Breast epithelium (tissue), 4 donors: ENCODE measurements around the gene CYP4F3. TPM values are rescaled to one million over a fixed set of nuclear protein-coding genes. Genes with fewer than 3 reads are reported as not detected.

Experiments
- DNase-seq, 2 donors: peaks; one replicate each; pipeline ENCODE4 v3.0.0-alpha.2; 2019; ENCODE audit warnings: low spot score in 2 of 2
- H3K27ac ChIP-seq, 2 donors: fragments of 200-600 bp; sonication (generic) in 1 of 2; one replicate each; pipeline ENCODE4 v1.5.1; 2016 to 2019; ENCODE audit warnings: mild to moderate bottlenecking in 1 of 2
- H3K27me3 ChIP-seq, 2 donors: fragments of 200-600 bp; sonication (generic) in 1 of 2; one replicate each; pipeline versions ENCODE4 v1.5.1 to v1.6.0; 2017 to 2019; ENCODE audit warnings: control low read depth in 1 of 2, mild to moderate bottlenecking in 1 of 2
- H3K36me3 ChIP-seq: fragments of 200-600 bp; one replicate; pipeline ENCODE4 v1.5.1; 2019
- H3K4me1 ChIP-seq, 2 donors: fragments of 200-600 bp; sonication (generic); one replicate each; pipeline ENCODE4 v1.5.1; 2016 to 2019; ENCODE audit warnings: control low read depth in 1 of 2
- H3K4me3 ChIP-seq, 3 donors: fragments of 200-600 bp; sonication (generic); 1 replicate in 2 of 3; 2 replicates in 1 of 3; pipeline ENCODE4 v1.5.1; 2016 to 2019; ENCODE audit warnings: mild to moderate bottlenecking in 3 of 3, moderate library complexity in 2 of 3
- H3K9me3 ChIP-seq, 2 donors: fragments of 200-600 bp; sonication (generic) in 1 of 2; one replicate each; pipeline ENCODE4 v1.5.1; 2016 to 2019; ENCODE audit warnings: control low read depth in 1 of 2
- POLR2A ChIP-seq: fragments of 450-650 bp; IDR thresholded peaks from one replicate; pipeline ENCODE4 v1.6.1; 2016; ENCODE audit warnings: antibody characterized with exemption, mild to moderate bottlenecking, moderate library complexity
- POLR2AphosphoS5 ChIP-seq, 3 donors: sonication (generic); formaldehyde crosslinking; IDR thresholded peaks; one replicate each; pipeline ENCODE4 v1.6.1; 2017; ENCODE audit warnings: antibody characterized with exemption in 3 of 3
- intact Hi-C: fragments of 100-400 bp; cut with DNase I; formaldehyde crosslinking; loops from one replicate; pipeline ENCODE4 v1.15.1; 2023; ENCODE audit warnings: low total_unique reads
- total RNA-seq, 3 donors: library from RNA; depleted of rRNA; stranded (reverse); fragments of >200 nt; gene quantifications; one replicate each; pipeline ENCODE4 v1.1.0, GENCODE V29; 2016
- TF ChIP-seq, protein P1 (sequence below), 3 donors: fragments of 450-650 bp; IDR thresholded peaks; one replicate each; pipeline ENCODE4 v1.5.1; 2016 to 2017; ENCODE audit warnings: antibody characterized with exemption in 3 of 3, mild to moderate bottlenecking in 3 of 3, moderate library complexity in 3 of 3

Gene CYP4F3
- total RNA-seq, 3 donors from 2014 or later, result 0.16 to 0.44 TPM; not detected in 1

DNA sequence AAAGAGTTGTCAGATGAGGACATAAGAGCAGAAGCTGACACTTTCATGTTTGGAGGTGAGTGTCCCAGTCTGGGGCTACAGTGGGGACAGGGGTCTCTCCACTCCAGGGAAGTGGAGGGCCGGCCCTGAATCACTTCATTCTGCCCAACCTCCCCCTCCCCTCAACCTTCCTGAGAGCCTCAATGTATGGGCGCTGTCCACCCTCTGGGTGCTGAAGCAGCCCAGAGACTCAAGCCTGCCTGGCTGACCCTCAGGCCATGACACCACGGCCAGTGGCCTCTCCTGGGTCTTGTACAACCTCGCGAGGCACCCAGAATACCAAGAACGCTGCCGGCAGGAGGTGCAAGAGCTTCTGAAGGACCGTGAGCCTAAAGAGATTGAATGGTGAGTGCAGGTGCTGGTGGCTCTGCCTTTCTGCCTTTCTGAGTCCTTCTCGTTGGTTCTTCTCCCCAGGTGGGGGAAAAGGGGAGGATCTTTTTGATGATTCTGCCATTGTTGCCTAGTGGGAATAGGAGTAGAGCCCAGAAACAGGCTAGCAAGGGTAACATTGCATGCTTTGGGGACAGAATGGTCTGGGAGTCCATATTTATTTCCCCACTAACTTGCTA lies 16.9 kb upstream of the CYP4F3 start:
- no peaks in the 10 kb centered on the region for H3K9me3 ChIP-seq
- H3K4me3 ChIP-seq, result no peak overlapping the region
- no peaks in the 10 kb centered on the region for H3K36me3 ChIP-seq
- H3K27ac ChIP-seq, result no peak overlapping the region
- DNase-seq, result no peak
- intact Hi-C loops, result no loop called here
- H3K4me1 ChIP-seq, result no peaks in the 10 kb centered on the region
- peaks cover 4 to 29% of the 10 kb centered on the region in 2 donors for H3K27me3 ChIP-seq
- no peak for TF ChIP-seq POLR2A
- TF ChIP-seq, protein P1, sequence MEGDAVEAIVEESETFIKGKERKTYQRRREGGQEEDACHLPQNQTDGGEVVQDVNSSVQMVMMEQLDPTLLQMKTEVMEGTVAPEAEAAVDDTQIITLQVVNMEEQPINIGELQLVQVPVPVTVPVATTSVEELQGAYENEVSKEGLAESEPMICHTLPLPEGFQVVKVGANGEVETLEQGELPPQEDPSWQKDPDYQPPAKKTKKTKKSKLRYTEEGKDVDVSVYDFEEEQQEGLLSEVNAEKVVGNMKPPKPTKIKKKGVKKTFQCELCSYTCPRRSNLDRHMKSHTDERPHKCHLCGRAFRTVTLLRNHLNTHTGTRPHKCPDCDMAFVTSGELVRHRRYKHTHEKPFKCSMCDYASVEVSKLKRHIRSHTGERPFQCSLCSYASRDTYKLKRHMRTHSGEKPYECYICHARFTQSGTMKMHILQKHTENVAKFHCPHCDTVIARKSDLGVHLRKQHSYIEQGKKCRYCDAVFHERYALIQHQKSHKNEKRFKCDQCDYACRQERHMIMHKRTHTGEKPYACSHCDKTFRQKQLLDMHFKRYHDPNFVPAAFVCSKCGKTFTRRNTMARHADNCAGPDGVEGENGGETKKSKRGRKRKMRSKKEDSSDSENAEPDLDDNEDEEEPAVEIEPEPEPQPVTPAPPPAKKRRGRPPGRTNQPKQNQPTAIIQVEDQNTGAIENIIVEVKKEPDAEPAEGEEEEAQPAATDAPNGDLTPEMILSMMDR (IDR thresholded peaks at IDR 0.05), result no peak
- TF ChIP-seq POLR2AphosphoS5 (IDR thresholded peaks at IDR 0.05), result no peak

DNA sequence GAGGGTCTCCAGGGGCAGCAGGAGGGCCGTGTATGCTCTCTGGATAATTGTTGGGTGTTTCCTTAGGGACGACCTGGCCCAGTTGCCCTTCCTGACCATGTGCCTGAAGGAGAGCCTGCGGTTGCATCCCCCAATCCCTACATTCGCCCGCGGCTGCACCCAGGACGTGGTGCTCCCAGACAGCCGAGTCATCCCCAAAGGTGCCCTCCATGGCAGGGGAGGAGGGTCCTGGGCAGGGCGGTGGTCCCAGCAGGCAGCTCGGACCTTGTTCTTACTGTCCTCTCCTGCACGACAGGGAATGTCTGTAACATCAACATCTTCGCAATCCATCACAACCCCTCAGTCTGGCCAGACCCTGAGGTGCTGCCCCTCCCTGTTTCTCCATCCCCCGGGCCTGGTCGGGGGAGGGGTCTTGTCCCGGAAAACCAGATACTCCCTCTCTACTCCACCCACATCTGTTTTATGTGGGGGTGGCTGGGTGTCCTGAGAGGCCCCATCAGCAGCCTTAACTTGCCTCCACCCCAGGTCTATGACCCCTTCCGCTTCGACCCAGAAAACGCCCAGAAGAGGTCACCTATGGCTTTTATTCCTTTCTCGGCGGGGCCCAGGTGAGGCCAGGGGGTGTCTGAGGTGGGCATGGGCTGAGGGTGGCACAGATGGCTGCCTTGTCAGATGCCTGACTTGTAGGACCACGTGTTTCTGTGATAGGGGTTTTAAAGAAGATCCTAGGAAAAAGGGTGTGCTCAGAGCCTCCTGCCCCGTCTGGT lies 12.3 kb upstream of the CYP4F3 start:
- H3K27ac ChIP-seq, result no peak overlapping the region
- TF ChIP-seq POLR2A (no peak), POLR2AphosphoS5 (IDR thresholded peaks at IDR 0.05) (no peak)
- TF ChIP-seq, protein P1 (IDR thresholded peaks at IDR 0.05), result no peak
- H3K4me3 ChIP-seq, result no peak overlapping the region
- H3K27me3 ChIP-seq, result peaks cover 4 to 15% of the 10 kb centered on the region in 2 donors
- no peaks in the 10 kb centered on the region for H3K4me1 ChIP-seq
- H3K36me3 ChIP-seq, result no peaks in the 10 kb centered on the region
- no peaks in the 10 kb centered on the region for H3K9me3 ChIP-seq
- intact Hi-C loops, result no loop called here
- no peak for DNase-seq

DNA sequence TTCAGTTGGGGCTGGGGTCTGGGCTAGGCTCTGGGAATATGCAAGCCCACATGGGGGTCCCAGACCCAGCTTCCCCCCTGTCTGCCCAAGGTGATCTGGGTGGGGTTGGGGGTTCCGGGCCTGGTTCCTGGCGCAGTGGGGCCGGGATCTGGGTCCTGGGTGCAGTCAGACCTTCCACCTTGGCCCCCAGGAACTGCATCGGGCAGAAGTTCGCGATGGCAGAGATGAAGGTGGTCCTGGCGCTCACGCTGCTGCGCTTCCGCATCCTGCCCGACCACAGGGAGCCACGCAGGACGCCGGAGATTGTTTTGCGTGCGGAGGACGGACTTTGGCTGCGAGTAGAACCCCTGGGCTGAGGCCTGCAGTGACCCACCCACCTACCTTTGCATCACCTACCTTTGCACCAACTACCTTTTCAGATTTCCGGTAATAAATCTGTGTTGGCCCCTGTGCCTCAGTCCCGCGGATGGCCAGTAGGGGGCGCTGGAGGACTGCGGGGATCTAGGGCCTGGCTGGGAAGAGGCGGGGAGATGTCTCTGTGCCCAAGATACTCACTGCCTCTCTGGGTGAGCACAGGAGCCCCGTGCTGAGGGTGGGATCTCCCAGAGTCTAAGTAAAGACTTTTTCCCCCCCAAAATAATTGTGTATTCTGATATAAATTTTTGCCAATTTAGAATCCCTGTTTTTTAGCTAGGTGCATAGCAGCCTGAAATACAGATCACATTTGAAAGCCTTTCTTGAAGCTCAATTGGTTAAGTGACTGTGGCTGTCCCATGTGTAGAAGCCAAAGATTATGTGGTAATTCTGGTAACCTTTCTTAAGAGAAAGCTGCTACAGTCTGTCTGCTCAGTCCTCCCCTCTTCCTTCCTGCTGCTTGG lies 11.5 kb upstream of the CYP4F3 start:
- H3K27ac ChIP-seq, result no peak overlapping the region
- TF ChIP-seq, protein P1 (IDR thresholded peaks at IDR 0.05), result peak; percentile 95 to 97 (median 96)
- TF ChIP-seq POLR2AphosphoS5 (IDR thresholded peaks at IDR 0.05), result no peak
- peaks cover 4 to 7% of the 10 kb centered on the region in 2 donors for H3K27me3 ChIP-seq
- intact Hi-C loops, result no loop called here
- peak; percentile 75 to 89 for DNase-seq
- H3K4me3 ChIP-seq, result peak overlapping the region in 2 of 3 donors; percentile 27 to 28
- H3K36me3 ChIP-seq, result no peaks in the 10 kb centered on the region
- no peaks in the 10 kb centered on the region for H3K4me1 ChIP-seq
- no peaks in the 10 kb centered on the region for H3K9me3 ChIP-seq

DNA sequence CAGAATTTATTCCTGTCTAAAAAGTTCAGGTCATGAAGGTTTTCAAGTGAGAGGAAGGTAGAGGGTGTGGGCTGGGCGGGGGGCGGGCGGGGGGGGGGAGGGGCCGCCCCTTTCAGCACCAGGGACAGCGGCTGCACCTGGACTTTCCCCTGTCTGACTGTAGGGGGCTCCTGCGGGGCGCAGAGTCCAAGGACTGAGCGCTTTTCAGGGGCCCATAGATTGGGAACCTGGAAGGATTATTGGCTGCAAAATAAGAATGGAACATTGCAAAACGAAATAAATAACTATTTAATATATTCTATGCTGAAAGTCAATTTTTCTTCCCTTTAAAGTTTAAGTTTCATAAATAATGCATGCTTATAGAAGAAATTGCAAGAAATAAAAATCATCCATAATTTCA lies 8.9 kb upstream of the CYP4F3 start:
- no peak for DNase-seq
- intact Hi-C loops, result no loop called here
- TF ChIP-seq POLR2A (no peak), POLR2AphosphoS5 (IDR thresholded peaks at IDR 0.05) (no peak)
- TF ChIP-seq, protein P1 (IDR thresholded peaks at IDR 0.05), result no peak
- Histone ChIP-seq H3K36me3 (no peaks in the 10 kb centered on the region), H3K9me3 (peaks cover 0 to 6% of the 10 kb centered on the region in 2 donors), H3K4me1 (no peaks in the 10 kb centered on the region), H3K27ac (no peak overlapping the region), H3K27me3 (peaks cover 4 to 6% of the 10 kb centered on the region in 2 donors), H3K4me3 (no peak overlapping the region)
